Activated gamma-delta T cell treated with anti-CD3 and anti-CD28 coated beads, Interleukin-2, amount 50 U/mL, for 16 hours (primary cell): ENCODE results near the gene SLC34A3.

Source experiments
- DNase-seq: peaks from one replicate; pipeline ENCODE4 v3.0.0-alpha.2; 2020; ENCODE audit warnings: low read depth

The SLC34A3 gene

DNA sequence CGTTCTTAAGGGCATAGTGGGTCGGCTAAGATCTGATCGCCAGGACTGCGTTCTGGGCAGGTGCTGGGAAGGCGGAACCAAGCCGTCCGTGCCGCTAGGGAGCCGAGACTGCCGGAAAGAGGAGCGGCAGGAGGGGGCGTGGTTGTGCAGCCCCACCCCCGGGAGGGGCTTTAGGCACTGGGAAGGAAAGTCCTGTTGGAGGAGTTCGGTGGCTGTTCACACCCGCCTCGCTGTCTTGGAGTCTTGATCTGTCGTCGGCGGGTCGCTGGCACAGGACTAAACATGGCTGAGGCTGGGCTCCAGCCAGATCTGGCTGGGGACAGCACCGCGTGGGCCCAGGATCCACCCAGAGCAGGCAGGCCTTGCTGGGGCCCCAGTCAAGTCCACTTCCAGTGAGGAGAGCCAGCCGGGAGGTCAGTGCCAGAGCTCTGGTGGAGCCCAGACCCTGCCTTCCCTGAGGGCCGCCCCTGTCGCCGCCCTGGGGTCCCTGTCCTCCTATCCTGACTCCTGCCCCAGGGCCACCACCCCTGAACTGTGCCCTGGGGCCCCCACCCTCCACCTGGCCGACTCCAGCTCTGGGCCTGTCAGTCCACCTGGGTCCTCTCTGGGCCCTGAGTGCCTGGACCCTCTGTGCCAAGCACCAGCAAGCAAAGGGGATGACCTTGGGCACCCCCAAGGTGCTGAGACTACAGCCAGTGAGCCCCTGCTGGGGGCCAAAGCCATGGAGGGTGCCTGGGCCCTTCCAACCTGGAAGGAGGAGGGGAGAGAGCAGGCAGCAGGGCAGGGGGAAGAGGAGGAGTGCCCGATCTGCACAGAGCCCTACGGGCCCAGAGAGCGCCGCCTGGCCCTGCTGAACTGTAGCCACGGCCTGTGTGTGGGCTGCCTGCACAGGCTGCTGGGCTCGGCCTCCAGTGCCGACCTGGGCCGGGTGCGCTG is 13.2 kb upstream of the SLC34A3 start:
- no peak for DNase-seq

GRCh38 chr9:137218212-137218753 is 12.4 kb upstream of the SLC34A3 start:
- DNase-seq, result no peak

GRCh38 chr9:137218754-137219271 is 11.9 kb upstream of the SLC34A3 start:
- DNase-seq, result no peak

- DNase-seq, result no peak
These were observed 10.9 kb upstream of the SLC34A3 start for GRCh38 chr9:137219757-137220316.

GRCh38 chr9:137220317-137221094 is 10.2 kb upstream of the SLC34A3 start:
- DNase-seq, result no peak

GRCh38 chr9:137221095-137221505 is 9.6 kb upstream of the SLC34A3 start:
- no peak for DNase-seq

DNA sequence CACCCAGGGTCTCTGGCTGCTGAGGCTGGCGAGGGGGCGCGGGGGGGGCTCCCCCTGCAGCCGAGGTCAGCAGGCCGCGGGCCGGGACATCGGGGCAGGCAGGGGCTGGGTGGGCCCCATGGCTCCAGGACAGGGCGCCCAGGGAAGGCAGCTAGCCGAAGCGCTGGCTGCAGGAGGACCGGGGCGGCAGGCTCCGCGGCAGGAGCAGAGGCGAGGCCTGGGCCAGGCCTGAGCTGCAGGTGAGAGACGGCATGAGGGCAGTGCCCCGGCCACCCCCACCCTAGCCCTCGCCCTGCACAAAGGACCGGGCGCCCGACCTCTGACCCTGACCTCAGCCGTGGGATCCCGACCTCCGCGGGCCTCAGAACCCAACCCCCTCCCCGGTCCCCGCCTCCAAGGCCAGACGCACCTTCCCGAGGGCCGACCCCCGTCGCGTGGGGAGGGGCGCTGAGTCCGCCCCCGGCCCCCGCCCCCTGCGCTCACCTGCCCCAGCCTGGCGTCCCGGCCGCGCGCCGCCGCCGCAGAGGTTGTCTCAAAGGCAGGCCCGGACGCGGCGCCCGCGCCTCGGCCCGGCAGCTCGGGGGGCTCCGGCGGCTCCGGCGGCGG is 9.1 kb upstream of the SLC34A3 start:
- DNase-seq, result no peak

DNA sequence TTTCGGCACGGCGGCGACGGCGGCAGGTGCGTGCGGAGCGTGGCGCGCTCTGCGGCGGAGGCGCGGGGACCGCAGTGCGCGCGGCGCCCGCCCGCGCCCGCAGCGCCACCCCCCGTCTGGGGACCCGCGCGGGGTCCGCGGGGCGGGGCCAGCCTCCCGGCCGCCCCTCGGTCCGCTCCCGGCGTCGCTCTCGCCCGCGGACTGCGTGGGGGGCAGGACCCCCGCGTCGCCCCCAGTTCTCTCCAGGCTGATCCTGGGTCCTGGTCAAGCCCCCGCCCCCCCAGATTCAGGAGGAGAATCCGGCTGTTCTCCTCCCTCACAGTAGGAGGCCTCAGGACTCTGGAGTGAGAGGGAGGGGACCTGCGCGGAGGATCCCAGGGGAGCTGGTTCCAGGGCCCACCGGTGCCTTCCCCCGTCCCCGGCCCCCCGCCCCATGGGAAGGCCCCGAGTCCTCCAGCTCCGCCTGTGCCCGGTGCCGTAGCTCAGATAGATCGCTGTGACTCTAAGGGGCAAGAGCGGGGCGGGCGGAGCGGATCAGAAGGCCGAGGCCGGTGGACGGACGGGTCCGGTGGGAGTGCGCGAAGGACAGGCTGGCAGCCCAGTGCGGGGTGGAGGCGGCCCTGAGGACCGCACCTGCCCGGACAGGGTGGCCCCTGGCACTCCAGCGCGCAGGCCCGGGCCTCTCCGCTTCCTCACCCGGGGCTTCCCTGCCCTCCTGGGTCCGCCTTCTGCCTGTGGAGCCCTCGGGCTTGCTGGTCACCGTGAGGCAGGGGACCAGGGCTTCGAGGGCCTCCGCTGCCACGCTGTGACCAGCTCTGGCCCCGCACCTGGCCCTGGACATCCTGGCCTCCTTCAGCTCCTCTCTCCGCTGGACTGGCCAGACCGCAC is 8.3 kb upstream of the SLC34A3 start, which contains the start of gene RNF208:
RNF208 (minus strand) TSS at position 51 of the 888 bp plus-strand sequence. CDS start 1,028 bp downstream, outside the sequence.
- no peak for DNase-seq

GRCh38 chr9:137223078-137223970 is 7.4 kb upstream of the SLC34A3 start:
- DNase-seq, result peak; percentile 96

DNA sequence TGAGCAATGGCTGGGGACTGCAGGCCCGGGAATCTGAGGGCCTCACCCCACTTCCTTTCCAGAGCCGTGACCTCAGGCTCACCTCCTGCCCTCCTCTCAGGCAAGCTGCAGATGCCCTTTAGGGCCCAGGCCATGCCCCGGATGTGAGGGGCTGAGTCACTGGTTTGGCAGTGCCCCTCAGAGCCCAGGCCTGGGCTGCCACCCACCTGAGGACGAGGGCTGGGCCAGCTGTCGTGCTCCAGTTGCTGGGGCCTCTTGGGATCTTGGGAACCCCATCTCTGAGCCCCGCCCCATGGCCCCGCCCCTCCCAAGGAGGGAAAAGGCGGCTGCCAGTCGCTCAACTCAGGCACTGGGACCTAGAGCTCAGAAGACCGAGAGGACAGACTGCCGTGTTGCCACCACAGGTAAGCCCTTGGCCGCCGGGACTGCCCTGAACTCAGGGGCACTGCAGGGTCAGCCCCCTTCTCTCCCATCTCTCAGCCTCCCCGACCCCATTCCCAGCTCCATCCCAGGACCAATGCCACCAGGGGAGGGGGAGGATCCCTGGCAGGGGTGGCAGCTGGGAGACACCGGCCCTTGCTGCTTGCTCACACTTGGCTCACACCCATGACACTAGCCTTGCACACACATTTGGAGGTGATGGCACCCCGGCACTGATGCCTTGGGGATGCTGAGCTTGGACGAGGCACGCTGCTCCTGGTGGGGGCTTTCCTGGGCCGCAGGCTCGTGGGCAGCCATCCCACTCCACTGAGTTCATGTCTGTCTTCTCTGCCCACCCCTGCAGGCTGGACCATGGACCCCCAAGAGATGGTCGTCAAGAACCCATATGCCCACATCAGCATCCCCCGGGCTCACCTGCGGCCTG is 5.6 kb upstream of the SLC34A3 start, which contains the start of gene CYSRT1:
CYSRT1 (plus strand) TSS at position 345 of the 865 bp plus-strand sequence; CDS start at position 793, 448 bp downstream.
- no peak for DNase-seq

DNA sequence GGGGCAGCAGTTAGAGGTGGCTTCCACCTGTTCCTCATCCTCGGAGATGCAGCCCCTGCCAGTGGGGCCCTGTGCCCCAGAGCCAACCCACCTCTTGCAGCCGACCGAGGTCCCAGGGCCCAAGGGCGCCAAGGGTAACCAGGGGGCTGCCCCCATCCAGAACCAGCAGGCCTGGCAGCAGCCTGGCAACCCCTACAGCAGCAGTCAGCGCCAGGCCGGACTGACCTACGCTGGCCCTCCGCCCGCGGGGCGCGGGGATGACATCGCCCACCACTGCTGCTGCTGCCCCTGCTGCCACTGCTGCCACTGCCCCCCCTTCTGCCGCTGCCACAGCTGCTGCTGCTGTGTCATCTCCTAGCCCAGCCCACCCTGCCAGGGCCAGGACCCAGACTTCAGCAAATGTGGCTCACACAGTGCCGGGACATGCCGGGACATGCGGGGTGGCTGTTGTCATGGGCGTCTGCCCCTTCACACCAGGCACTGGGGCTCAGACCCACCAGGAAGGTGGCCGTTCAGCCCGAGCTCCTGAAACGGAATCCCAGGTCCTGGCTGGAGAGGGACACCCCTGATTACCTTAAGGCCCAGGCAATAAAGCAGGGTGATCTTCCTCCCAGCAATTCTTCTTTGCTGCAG is 4.9 kb upstream of the SLC34A3 start:
- no peak for DNase-seq

DNA sequence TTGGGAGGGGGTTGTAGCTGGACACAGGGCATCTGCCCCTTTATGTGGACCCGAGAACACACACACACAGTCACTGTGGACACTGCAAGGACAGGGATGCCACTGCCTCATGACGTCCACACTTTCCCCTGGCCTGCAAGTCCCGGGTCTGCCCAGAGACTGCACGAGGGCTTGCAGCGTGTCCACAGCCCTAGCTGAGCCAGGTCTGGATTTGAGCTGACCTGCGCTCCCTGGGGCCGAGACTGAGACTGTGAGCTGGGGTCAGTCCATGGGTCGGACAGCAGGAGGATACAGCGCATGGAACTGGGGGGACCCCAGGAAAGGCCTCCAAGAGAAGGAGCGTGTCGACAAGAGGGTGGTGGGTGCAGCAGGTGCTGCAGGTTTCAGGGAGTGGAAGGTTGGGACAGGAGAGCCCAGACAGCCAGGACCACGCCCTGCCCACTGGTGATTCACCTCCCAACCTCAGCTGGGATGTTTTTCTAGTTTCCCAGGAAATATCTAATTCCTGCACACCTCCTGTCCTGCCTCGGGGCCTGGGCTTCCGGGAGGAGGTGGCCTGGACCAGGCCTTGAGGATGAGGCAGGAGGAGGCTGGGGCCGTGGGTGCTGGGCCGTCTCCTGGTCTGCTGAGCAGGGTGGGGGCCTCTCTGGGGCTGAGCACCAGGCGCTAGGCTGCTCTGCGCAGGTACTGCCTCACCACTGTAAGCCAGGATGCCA is 4.2 kb upstream of the SLC34A3 start:
- no peak for DNase-seq

DNA sequence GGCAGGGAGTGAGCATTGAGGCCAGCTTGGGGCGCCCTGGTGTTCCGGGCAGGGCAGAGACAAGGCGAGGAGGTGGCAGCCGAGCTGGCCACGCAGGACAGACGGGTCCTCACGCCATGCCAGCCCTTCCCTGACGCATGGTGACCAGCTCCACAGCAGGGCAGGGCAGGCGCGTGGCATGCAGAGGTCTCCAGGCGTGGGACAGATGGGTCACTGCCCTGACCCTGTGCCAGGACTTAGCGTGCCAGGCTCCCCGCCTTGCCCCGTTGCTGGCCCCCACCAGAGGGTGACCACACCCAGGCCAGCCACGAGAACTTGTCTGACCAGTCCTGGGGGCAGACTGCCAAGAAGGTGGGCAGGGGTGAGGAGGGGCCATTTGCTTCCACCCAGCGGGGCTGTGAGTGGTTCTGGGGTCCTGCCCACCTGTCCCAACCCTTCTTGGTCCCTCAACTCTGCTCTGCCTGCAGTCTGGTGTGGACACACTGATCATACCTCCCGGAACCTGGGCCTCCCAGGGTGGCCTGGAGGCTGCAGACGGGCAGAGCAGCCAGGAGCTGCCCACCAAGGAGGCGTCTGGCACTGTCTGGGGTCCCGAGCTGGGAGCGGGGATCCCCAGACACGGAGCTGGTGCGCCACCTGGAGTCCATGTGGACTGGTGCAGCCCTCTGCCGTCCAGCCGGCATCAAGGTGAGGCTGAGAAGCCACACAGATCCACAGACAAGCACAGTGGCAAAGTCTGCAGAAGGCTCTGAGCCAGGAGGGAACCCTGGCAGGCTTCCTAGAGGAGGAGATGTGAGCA is 3.4 kb upstream of the SLC34A3 start, which contains the start of gene RNF224:
RNF224 (plus strand) TSS at position 449 of the 799 bp plus-strand sequence. CDS start 834 bp downstream, outside the sequence.
- DNase-seq, result peak; percentile 72

DNA sequence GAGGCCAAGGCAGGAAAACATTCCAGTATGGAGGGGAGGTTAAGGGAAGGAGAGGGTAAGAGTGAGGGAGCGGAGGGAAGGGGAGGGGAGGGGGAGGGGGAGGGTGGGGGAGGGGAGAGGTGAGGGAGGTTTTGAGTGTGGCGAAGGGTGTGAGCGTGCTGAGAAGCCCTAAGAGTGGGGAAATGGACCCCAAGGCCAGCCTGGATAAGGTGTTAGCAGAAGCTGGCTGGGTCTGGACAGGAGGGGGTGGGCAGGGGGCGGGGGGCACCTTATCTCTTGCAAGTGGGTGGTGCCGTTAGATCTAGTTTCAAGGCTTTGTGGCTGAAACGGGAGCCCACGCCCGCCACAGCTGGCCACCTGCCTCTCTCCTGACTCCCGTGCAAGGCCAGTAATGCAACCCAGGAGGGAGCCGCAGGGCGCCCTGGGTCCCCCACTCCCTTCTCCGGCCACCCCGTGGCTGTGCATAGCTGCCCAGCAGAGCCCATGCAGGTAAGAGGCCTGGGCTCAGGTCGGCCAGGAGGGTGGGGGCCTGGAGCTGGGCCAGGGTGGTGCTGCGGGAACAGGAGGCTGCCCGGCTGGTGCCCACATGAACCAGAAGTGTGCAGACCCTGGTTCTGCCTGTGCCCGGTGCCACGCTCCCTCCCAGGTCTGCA is 2.7 kb upstream of the SLC34A3 start:
- DNase-seq, result no peak

GRCh38 chr9:137228506-137228967 is 2.2 kb upstream of the SLC34A3 start:
- no peak for DNase-seq
